Trophoblast cell (in vitro differentiated cells and primary cell): ENCODE data around the gene CDH22.

Source experiments
- DNase-seq, 2 donors: peaks; one replicate each; pipeline ENCODE4 v3.0.0-alpha.2; 2016
- H2AFZ ChIP-seq: 2 replicates; pipeline ENCODE4 v1.6.1; 2013; ENCODE audit warnings: low read length, moderate library complexity, mild to moderate bottlenecking; ENCODE audit not compliant: insufficient read depth, poor library complexity
- H2AK5ac ChIP-seq: 2 replicates; pipeline ENCODE4 v1.6.1; 2013; ENCODE audit warnings: mild to moderate bottlenecking, low read length
- H2BK120ac ChIP-seq: 2 replicates; pipeline ENCODE4 v1.6.1; 2013; ENCODE audit warnings: low read length, mild to moderate bottlenecking, moderate library complexity; ENCODE audit not compliant: insufficient read depth, poor library complexity
- H2BK12ac ChIP-seq: 2 replicates; pipeline ENCODE4 v1.6.1; 2013; ENCODE audit warnings: mild to moderate bottlenecking, low read length, moderate library complexity
- H2BK5ac ChIP-seq: 2 replicates; pipeline ENCODE4 v1.6.1; 2013; ENCODE audit warnings: low read length, low read depth, moderate library complexity, mild to moderate bottlenecking; ENCODE audit not compliant: poor library complexity
- H3K14ac ChIP-seq: 2 replicates; pipeline ENCODE4 v1.6.1; 2013; ENCODE audit warnings: mild to moderate bottlenecking, low read length
- H3K18ac ChIP-seq: 2 replicates; pipeline ENCODE4 v1.6.1; 2013; ENCODE audit warnings: mild to moderate bottlenecking, low read length
- H3K23ac ChIP-seq: 2 replicates; pipeline ENCODE4 v1.6.1; 2013; ENCODE audit warnings: low read length
- H3K27ac ChIP-seq: 2 replicates; pipeline ENCODE4 v1.5.1; 2013; ENCODE audit warnings: low read depth, mild to moderate bottlenecking, inconsistent platforms, low read length, moderate library complexity
- H3K27me3 ChIP-seq: 2 replicates; pipeline ENCODE4 v1.6.1; 2013; ENCODE audit warnings: inconsistent platforms, mild to moderate bottlenecking, low read length, moderate library complexity; ENCODE audit not compliant: insufficient read depth
- H3K36me3 ChIP-seq, 2 experiments: 1 replicate in 1 of 2; 2 replicates in 1 of 2; pipeline ENCODE4 v1.6.1; 2013; ENCODE audit warnings: low read length in 2 of 2, mild to moderate bottlenecking in 2 of 2, moderate library complexity in 1 of 2; ENCODE audit not compliant: insufficient read depth in 2 of 2, control insufficient read depth in 1 of 2
- H3K4ac ChIP-seq: 2 replicates; pipeline ENCODE4 v1.6.1; 2013; ENCODE audit warnings: low read depth, mild to moderate bottlenecking, low read length, moderate library complexity
- H3K4me1 ChIP-seq, 2 experiments: 1 replicate in 1 of 2; 2 replicates in 1 of 2; pipeline ENCODE4 v1.6.1; 2013; ENCODE audit warnings: low read length in 2 of 2, mild to moderate bottlenecking in 2 of 2, moderate library complexity in 1 of 2; ENCODE audit not compliant: insufficient read depth in 2 of 2, control insufficient read depth in 1 of 2
- H3K4me2 ChIP-seq: 2 replicates; pipeline ENCODE4 v1.6.1; 2013; ENCODE audit warnings: inconsistent platforms, mild to moderate bottlenecking, low read length, moderate library complexity
- H3K4me3 ChIP-seq: 2 replicates; pipeline ENCODE4 v1.5.1; 2013; ENCODE audit warnings: mild to moderate bottlenecking, low read depth, low read length, inconsistent platforms
- H3K79me1 ChIP-seq: one replicate; pipeline ENCODE4 v1.6.1; 2013; ENCODE audit warnings: low read length
- H3K79me2 ChIP-seq: 2 replicates; pipeline ENCODE4 v1.6.1; 2013; ENCODE audit warnings: low read length, mild to moderate bottlenecking; ENCODE audit not compliant: control insufficient read depth, insufficient read depth, poor library complexity
- H3K9ac ChIP-seq: 2 replicates; pipeline ENCODE4 v1.6.1; 2013; ENCODE audit warnings: mild to moderate bottlenecking, low read length
- H3K9me3 ChIP-seq: 2 replicates; pipeline ENCODE4 v1.6.1; 2013; ENCODE audit warnings: low read depth, mild to moderate bottlenecking, control low read depth, inconsistent platforms, low read length; ENCODE audit not compliant: insufficient read depth
- H4K12ac ChIP-seq: 2 replicates; pipeline ENCODE4 v1.6.1; 2013; ENCODE audit warnings: low read depth, mild to moderate bottlenecking, low read length, moderate library complexity
- H4K8ac ChIP-seq: 2 replicates; pipeline ENCODE4 v1.6.1; 2013; ENCODE audit warnings: low read depth, mild to moderate bottlenecking, low read length, moderate library complexity
- H4K91ac ChIP-seq: one replicate; pipeline ENCODE4 v1.6.1; 2013; ENCODE audit warnings: low read depth, mild to moderate bottlenecking, low read length, moderate library complexity
- WGBS: extraction: QIAGEN DNeasy Blood & Tissue Kit; methylation state at CpG from one replicate; pipeline ENCODE4 v1.1.7; 2013; ENCODE audit warnings: missing lambda C conversion rate; ENCODE audit not compliant: insufficient read length, insufficient coverage; ENCODE audit errors: extremely low coverage; 5-methylcytosine and 5-hydroxymethylcytosine counted together

The CDH22 gene

DNA sequence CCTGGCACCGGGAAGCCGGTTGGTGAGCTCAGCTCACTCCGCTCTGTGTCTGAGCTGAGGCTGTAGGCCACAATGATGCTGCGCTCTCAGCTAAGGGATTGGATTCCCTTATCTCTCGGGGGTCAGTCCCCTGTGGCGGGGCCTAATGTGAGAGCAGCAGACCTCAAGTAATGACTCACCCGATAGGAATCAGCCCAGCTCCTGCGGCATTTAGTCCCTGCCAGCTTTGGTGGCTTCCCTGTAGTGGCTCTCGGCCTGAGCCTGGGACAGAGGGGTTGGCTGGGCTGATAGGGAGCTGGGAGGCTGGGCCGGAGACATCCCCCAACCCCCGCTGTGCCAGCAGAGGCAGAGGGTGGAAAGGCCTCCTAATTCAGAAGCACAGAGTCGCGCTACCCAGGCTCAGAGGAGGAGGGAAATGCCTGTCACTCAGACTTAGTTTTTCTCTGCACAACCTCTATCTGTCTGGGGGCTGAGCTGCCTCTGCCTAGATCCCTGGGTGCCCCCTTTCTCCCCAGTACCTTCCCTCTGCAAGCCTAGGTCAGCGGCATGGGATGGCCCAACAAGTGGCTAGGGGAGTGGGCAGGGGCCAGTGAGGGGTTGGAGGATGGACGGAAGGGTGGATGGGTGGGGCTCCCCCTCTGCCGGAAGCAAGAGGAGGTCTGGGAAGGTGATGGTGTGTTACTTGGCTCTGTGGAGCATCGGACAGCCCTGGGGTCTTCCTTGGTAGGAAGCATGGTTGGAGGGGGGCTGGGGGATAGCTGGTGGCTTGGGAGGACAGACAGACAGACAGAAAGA lies 92.2 kb downstream of the CDH22 start:
- Histone ChIP-seq H3K9ac (no peak overlapping the region), H3K4ac (no peak overlapping the region), H3K27me3 (no peaks in the 10 kb centered on the region), H4K12ac (no peak overlapping the region), H2BK5ac (no peak overlapping the region), H3K9me3 (peaks cover 5% of the 10 kb centered on the region), H4K8ac (no peak overlapping the region), H3K18ac (no peak overlapping the region), H2AFZ (no peak overlapping the region), H3K4me1 (peaks cover 5 to 7% of the 10 kb centered on the region in 2 experiments), H3K27ac (no peak overlapping the region), H3K36me3 (no peaks in the 10 kb centered on the region), H3K14ac (no peak overlapping the region), H2BK12ac (no peak overlapping the region), H3K79me2 (no peaks in the 10 kb centered on the region), H4K91ac (no peak overlapping the region), H3K4me3 (no peak overlapping the region), H3K4me2 (no peak overlapping the region), H3K23ac (no peak overlapping the region), H3K79me1 (no peaks in the 10 kb centered on the region), H2AK5ac (no peak overlapping the region), H2BK120ac (no peak overlapping the region)
- DNase-seq = peak in 1 of 2 donors; percentile 27
- WGBS = no CpG with 5 or more reads among the region's 17 CpGs

DNA sequence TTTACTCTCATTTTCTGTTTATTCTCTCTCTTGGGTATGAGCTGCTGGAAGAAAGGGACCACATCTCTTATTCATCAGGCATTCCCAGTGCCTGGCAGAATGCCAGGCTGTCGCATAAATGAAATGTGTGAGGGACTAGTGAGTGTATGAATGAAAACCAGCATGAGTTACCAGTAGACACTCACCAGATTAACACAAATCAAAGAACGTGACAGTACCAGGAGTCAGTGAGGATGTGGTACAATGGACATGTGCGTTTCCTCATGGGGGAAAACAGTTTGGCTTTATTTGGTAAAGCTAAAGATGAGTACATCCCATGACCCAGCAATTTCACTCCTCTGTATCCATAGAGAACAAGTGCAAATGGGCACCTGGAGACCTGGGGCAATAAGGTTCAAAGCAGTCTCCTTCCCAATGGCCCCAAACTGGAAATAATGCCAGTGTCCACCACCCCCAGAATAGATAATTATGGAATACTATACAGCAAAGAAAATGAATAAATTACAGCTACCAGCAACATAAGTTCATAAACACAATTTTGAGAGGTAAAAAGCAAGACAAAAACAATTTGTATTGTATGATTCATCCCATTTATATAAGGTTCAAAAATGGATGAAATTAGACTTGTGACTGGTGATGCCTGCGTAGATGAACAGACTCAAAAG lies 93.3 kb downstream of the CDH22 start:
- Histone ChIP-seq H2AFZ (no peak overlapping the region), H2BK12ac (no peak overlapping the region), H3K23ac (no peak overlapping the region), H3K4me1 (peaks cover 5 to 7% of the 10 kb centered on the region in 2 experiments), H3K36me3 (no peaks in the 10 kb centered on the region), H3K9me3 (peaks cover 2% of the 10 kb centered on the region), H4K91ac (no peak overlapping the region), H4K12ac (no peak overlapping the region), H3K79me1 (no peaks in the 10 kb centered on the region), H3K18ac (no peak overlapping the region), H3K4me3 (no peak overlapping the region), H3K9ac (no peak overlapping the region), H2BK120ac (no peak overlapping the region), H2AK5ac (no peak overlapping the region), H3K4me2 (no peak overlapping the region), H3K27ac (no peak overlapping the region), H3K14ac (no peak overlapping the region), H2BK5ac (no peak overlapping the region), H4K8ac (no peak overlapping the region), H3K79me2 (no peaks in the 10 kb centered on the region), H3K27me3 (no peaks in the 10 kb centered on the region), H3K4ac (no peak overlapping the region)
- DNase-seq = no peak
- no CpG with 5 or more reads among the region's 4 CpGs for WGBS

DNA sequence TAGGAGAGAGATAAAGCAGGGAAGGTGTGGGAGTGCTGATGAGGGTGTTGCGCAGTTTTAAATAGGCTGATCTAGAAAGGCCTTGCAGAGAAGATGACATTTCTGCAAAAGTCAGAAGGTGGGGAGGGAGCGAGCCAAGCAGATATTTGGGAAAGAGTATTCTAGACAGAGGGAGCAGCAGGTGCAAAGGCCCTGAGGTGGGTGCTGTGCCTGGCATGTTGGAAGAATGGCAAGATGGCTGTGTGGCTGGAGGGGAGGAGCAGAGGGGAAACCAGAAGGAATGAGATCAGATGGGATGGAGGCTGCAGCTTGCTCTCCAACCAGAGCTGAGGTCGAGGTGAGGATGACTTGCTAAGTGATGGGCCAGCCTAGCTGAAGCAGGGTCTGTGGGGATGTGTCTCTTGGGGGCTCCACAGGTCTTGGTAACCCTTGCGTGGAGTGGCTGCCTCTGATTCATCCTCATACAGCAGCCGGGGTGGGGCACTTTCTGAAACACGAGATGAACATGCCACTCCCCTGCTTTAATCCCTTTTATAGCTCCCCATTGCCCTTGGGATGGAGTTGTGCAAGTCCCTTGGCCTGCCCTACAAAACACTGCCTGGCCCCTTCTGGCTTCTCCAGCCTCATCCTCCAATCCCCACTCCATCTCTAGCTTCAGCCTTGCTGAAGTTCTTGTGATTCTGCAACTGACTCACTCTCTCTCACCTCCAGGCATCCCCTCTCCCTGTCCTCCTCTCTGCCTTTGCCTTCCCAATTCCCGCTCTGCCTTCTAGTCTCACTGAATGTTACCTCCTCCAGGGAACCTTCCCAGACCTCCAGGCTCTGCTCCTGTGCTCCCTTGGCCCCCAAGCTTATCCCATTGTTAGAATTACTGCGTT lies 94.1 kb downstream of the CDH22 start:
- Histone ChIP-seq H3K9ac (no peak overlapping the region), H4K91ac (no peak overlapping the region), H3K9me3 (peaks cover 2% of the 10 kb centered on the region), H3K4me3 (no peak overlapping the region), H3K4ac (no peak overlapping the region), H3K79me1 (no peaks in the 10 kb centered on the region), H2BK12ac (no peak overlapping the region), H2AK5ac (no peak overlapping the region), H3K79me2 (no peaks in the 10 kb centered on the region), H2BK5ac (no peak overlapping the region), H3K4me1 (peaks cover 5 to 7% of the 10 kb centered on the region in 2 experiments), H2AFZ (no peak overlapping the region), H2BK120ac (no peak overlapping the region), H4K12ac (no peak overlapping the region), H3K4me2 (no peak overlapping the region), H3K27me3 (no peaks in the 10 kb centered on the region), H4K8ac (no peak overlapping the region), H3K18ac (no peak overlapping the region), H3K14ac (no peak overlapping the region), H3K27ac (no peak overlapping the region), H3K23ac (no peak overlapping the region), H3K36me3 (no peaks in the 10 kb centered on the region)
- no peak for DNase-seq
- WGBS = no CpG with 5 or more reads among the region's 8 CpGs

DNA sequence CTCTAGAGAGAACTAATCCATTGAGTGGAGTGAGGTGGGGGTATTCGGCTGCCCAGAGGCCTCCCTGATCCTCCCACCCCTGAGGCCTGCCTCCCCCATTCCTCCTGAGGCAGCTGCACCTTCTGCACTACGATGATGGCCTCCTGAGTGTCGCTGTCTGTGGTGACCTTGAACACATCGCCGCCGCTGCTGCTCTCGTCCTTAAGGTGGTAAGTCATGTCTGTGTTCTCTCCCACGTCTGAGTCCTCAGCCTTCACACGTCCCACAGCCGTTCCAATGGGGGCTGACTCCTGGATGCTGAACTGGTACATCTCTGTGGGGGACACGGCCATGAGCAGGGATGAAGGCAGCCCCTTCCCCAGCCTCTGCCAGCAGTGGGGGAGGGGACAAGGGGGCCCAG lies 95.4 kb downstream of the CDH22 start:
- Histone ChIP-seq H3K4ac (no peak overlapping the region), H3K14ac (no peak overlapping the region), H4K8ac (no peak overlapping the region), H3K27me3 (no peaks in the 10 kb centered on the region), H2BK120ac (no peak overlapping the region), H3K36me3 (no peaks in the 10 kb centered on the region), H3K79me2 (no peaks in the 10 kb centered on the region), H2BK5ac (no peak overlapping the region), H2AFZ (no peak overlapping the region), H3K4me2 (no peak overlapping the region), H4K12ac (no peak overlapping the region), H2BK12ac (no peak overlapping the region), H3K23ac (no peak overlapping the region), H3K18ac (no peak overlapping the region), H3K9me3 (peaks cover 2% of the 10 kb centered on the region), H3K27ac (no peak overlapping the region), H4K91ac (no peak overlapping the region), H3K79me1 (no peaks in the 10 kb centered on the region), H2AK5ac (no peak overlapping the region), H3K4me3 (no peak overlapping the region), H3K9ac (no peak overlapping the region), H3K4me1 (peaks cover 5 to 7% of the 10 kb centered on the region in 2 experiments)
- DNase-seq = no peak
- no CpG with 5 or more reads among the region's 11 CpGs for WGBS
